CD14-positive monocyte (primary cell): Measurements from ENCODE around the gene CFAP92. TPM values are rescaled to one million over a fixed set of nuclear protein-coding genes. Genes with fewer than 3 reads are reported as not detected.

Experiments used
- DNase-seq, 3 donors: peaks; one replicate each; pipeline ENCODE4 v3.0.0-alpha.2; 2011 to 2022
- H2AFZ ChIP-seq: 2 replicates; pipeline ENCODE4 v1.6.0; 2012; ENCODE audit warnings: mild to moderate bottlenecking, low read depth, low read length, inconsistent platforms; ENCODE audit not compliant: insufficient read depth, poor library complexity, severe bottlenecking
- H3K27ac ChIP-seq, 2 donors: 1 replicate in 1 of 2; 2 replicates in 1 of 2; pipeline ENCODE4 v1.5.1; 2012 to 2013; ENCODE audit warnings: low read length in 2 of 2, control low read depth in 1 of 2, inconsistent platforms in 1 of 2, low read depth in 1 of 2, mild to moderate bottlenecking in 1 of 2
- H3K27me3 ChIP-seq, 2 donors: one replicate each; pipeline versions ENCODE4 v1.6.0 to v1.6.1; 2011 to 2013; ENCODE audit warnings: low read length in 2 of 2; ENCODE audit not compliant: control insufficient read depth in 2 of 2, insufficient read depth in 2 of 2
- H3K36me3 ChIP-seq, 2 donors: replicated peaks in 1 of 2; 1 replicate in 1 of 2; 2 replicates in 1 of 2; pipeline versions ENCODE4 v1.5.1 to v1.6.1; 2012 to 2013; ENCODE audit warnings: low read length in 2 of 2, control low read depth in 1 of 2, inconsistent platforms in 1 of 2, mild to moderate bottlenecking in 1 of 2; ENCODE audit not compliant: insufficient read depth in 2 of 2, control insufficient read depth in 1 of 2
- H3K4me1 ChIP-seq, 2 donors: 1 replicate in 1 of 2; 2 replicates in 1 of 2; pipeline versions ENCODE4 v1.5.1 to v1.6.1; 2012 to 2013; ENCODE audit warnings: low read length in 2 of 2, control low read depth in 1 of 2, inconsistent platforms in 1 of 2, mild to moderate bottlenecking in 1 of 2, moderate library complexity in 1 of 2; ENCODE audit not compliant: insufficient read depth in 2 of 2, control insufficient read depth in 1 of 2
- H3K4me2 ChIP-seq: replicated peaks from 2 replicates; pipeline ENCODE3; 2012; ENCODE audit warnings: low read length, moderate library complexity, mild to moderate bottlenecking; ENCODE audit not compliant: poor library complexity, severe bottlenecking; ENCODE audit errors: extremely low read depth
- H3K4me3 ChIP-seq, 3 experiments: fragments of 200-600 bp in 1 of 3; sonication (generic) in 1 of 3; replicated peaks in 1 of 3; 1 replicate in 2 of 3; 2 replicates in 1 of 3; pipeline ENCODE4 v1.5.1; 2011 to 2013; ENCODE audit warnings: low read length in 3 of 3, mild to moderate bottlenecking in 3 of 3, control low read depth in 2 of 3, low read depth in 2 of 3, inconsistent platforms in 1 of 3, moderate library complexity in 1 of 3
- H3K79me2 ChIP-seq: 2 replicates; pipeline ENCODE4 v1.6.0; 2012; ENCODE audit warnings: mild to moderate bottlenecking, control low read depth, inconsistent platforms, low read length, moderate library complexity; ENCODE audit not compliant: insufficient read depth
- H3K9ac ChIP-seq: 2 replicates; pipeline ENCODE4 v1.6.0; 2017; ENCODE audit warnings: low read length, mild to moderate bottlenecking; ENCODE audit not compliant: insufficient read depth, poor library complexity, severe bottlenecking
- H3K9me3 ChIP-seq, 2 donors: replicated peaks in 1 of 2; 1 replicate in 1 of 2; 2 replicates in 1 of 2; pipeline versions ENCODE4 v1.5.1 to v1.6.1; 2012 to 2013; ENCODE audit warnings: low read length in 2 of 2, control low read depth in 1 of 2; ENCODE audit not compliant: control insufficient read depth in 1 of 2, insufficient read depth in 1 of 2
- H4K20me1 ChIP-seq: 2 replicates; pipeline ENCODE4 v1.6.0; 2012; ENCODE audit warnings: mild to moderate bottlenecking, low read length, control low read depth, moderate library complexity; ENCODE audit not compliant: insufficient read depth
- H3K27ac Mint-ChIP-seq, 7 donors: one replicate each; pipeline ENCODE4 v1.8.0; 2020; ENCODE audit warnings: mild to moderate bottlenecking in 7 of 7, mixed read lengths in 7 of 7, moderate library complexity in 6 of 7, inconsistent platforms in 2 of 7
- H3K27me3 Mint-ChIP-seq, 3 donors: one replicate each; pipeline ENCODE4 v1.8.0; 2021 to 2022; ENCODE audit warnings: low read depth in 3 of 3, mild to moderate bottlenecking in 3 of 3, mixed read lengths in 3 of 3, moderate library complexity in 3 of 3, inconsistent platforms in 1 of 3
- H3K36me3 Mint-ChIP-seq, 2 donors: one replicate each; pipeline ENCODE4 v1.8.0; 2020; ENCODE audit warnings: mixed read lengths in 2 of 2, inconsistent platforms in 1 of 2, mild to moderate bottlenecking in 1 of 2
- H3K4me1 Mint-ChIP-seq: one replicate; pipeline ENCODE4 v1.8.0; 2020; ENCODE audit warnings: mild to moderate bottlenecking, mixed read lengths
- H3K4me3 Mint-ChIP-seq, 2 donors: one replicate each; pipeline ENCODE4 v1.8.0; 2020; ENCODE audit warnings: mild to moderate bottlenecking in 2 of 2, mixed read lengths in 2 of 2, moderate library complexity in 1 of 2
- H3K9me3 Mint-ChIP-seq, 7 donors: one replicate each; pipeline ENCODE4 v1.8.0; 2020 to 2022; ENCODE audit warnings: mixed read lengths in 7 of 7, mild to moderate bottlenecking in 6 of 7, moderate library complexity in 6 of 7, inconsistent platforms in 2 of 7
- WGBS: methylation state at CpG from one replicate; pipeline ENCODE4 v1.1.5; 2013; ENCODE audit warnings: missing lambda C conversion rate; ENCODE audit not compliant: insufficient coverage; 5-methylcytosine and 5-hydroxymethylcytosine counted together
- intact Hi-C, 2 donors: fragments of 100-400 bp; cut with micrococcal nuclease; formaldehyde crosslinking; loops; one replicate each; pipeline versions ENCODE4 v1.15.0 to v1.15.1; 2023
- polyA plus RNA-seq, 3 donors: library from polyadenylated mRNA; depleted of rRNA in 1 of 3; unstranded in 2 of 3; stranded (reverse) in 1 of 3; fragments of 300-500 nt in 2 of 3; fragments of >200 nt in 1 of 3; fragmentation: Illumina TruSeq in 2 of 3; gene quantifications; 1 replicate in 2 of 3; 2 replicates in 1 of 3; pipeline ENCODE4 v1.2.3, GENCODE V29; 2012 to 2021
- TF ChIP-seq, protein P1 (sequence below): fragments of 200-600 bp; IDR thresholded peaks from one replicate; pipeline ENCODE4 v1.8.0; 2022; ENCODE audit warnings: antibody characterized with exemption, mild to moderate bottlenecking

CFAP92 gene
- polyA plus RNA-seq, 3 donors: 0.12 to 0.50 (median 0.19) TPM

DNA sequence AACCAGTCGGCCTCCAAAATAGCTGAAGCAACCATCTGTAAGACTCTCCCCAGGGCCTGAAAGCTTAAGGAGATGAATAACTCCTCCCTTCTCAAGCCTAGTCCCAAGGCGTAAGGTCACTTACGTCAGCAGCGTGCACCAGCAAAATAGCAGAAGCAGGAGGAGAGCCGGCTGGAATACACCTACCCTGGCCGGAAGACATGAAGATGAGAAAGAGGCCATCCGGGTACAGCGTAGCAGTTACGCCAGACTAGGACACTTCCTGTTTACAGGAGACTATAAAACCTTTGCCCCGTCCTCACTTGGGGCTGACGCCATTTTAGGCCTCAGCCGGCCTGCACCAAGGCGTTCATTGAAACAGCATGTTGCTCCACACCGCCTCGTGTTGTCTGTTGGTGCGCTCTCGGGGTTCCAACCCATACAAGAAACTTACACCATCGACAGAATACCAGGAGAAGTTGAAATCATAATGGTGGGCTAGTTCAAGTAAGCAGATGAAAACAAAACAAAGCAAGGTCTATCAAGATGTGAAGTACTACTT, 2.5 kb downstream of the CFAP92 start:
- no peaks in the 10 kb centered on the region for H3K79me2 ChIP-seq
- H3K27me3 ChIP-seq: peaks cover 0 to 4% of the 10 kb centered on the region in 2 donors
- H3K27me3 Mint-ChIP-seq: peaks cover 0 to 10% (median 6%) of the 10 kb centered on the region in 3 donors
- peak overlapping the region; percentile 60 to 71 for H3K27ac ChIP-seq
- no peaks in the 10 kb centered on the region for H4K20me1 ChIP-seq
- WGBS: 45% methylated on average over 8 of the region's 18 CpGs
- H3K36me3 ChIP-seq: no peaks in the 10 kb centered on the region
- H3K4me3 Mint-ChIP-seq: peak overlapping the region in 1 of 2 donors; percentile 78
- peaks cover 28% of the 10 kb centered on the region for H3K4me1 Mint-ChIP-seq
- peaks cover 0 to 2% of the 10 kb centered on the region in 2 donors for H3K36me3 Mint-ChIP-seq
- intact Hi-C loops: no loop called here
- peaks cover 0 to 2% (median 0%) of the 10 kb centered on the region in 7 donors for H3K9me3 Mint-ChIP-seq
- no peak overlapping the region for H3K4me2 ChIP-seq
- peak overlapping the region; percentile 51 for H2AFZ ChIP-seq
- peak; percentile 87 to 92 (median 90) for DNase-seq
- TF ChIP-seq, protein P1, sequence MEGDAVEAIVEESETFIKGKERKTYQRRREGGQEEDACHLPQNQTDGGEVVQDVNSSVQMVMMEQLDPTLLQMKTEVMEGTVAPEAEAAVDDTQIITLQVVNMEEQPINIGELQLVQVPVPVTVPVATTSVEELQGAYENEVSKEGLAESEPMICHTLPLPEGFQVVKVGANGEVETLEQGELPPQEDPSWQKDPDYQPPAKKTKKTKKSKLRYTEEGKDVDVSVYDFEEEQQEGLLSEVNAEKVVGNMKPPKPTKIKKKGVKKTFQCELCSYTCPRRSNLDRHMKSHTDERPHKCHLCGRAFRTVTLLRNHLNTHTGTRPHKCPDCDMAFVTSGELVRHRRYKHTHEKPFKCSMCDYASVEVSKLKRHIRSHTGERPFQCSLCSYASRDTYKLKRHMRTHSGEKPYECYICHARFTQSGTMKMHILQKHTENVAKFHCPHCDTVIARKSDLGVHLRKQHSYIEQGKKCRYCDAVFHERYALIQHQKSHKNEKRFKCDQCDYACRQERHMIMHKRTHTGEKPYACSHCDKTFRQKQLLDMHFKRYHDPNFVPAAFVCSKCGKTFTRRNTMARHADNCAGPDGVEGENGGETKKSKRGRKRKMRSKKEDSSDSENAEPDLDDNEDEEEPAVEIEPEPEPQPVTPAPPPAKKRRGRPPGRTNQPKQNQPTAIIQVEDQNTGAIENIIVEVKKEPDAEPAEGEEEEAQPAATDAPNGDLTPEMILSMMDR: no peak
- no peaks in the 10 kb centered on the region for H3K9me3 ChIP-seq
- H3K4me1 ChIP-seq: peaks cover 27 to 30% of the 10 kb centered on the region in 2 donors
- H3K4me3 ChIP-seq: no peak overlapping the region
- H3K27ac Mint-ChIP-seq: peak overlapping the region; percentile 89 to 94 (median 93)
- no peak overlapping the region for H3K9ac ChIP-seq

DNA sequence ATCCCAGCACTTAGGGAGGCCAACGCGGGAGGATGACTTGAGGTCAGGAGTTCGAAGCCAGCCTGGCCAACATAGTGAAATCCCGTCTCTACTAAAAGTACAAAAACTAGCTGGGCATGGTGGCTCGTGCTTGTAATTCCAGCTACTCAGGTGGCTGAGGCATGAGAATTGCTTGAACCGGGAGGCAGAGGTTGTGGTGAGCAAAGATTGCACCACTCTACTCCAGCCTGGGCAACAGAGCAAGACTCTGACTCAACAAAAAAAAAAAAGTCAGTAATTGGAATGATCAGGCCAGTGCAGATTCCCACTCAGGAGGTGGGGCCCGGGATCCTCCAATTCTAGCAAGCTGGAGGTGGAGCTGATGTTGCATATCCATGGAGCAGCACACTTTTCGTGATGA, 5.6 kb downstream of the CFAP92 start:
- Histone ChIP-seq H3K4me2 (no peak overlapping the region), H3K4me1 (peaks cover 8 to 10% of the 10 kb centered on the region in 2 donors), H3K9ac (no peak overlapping the region), H3K4me3 (no peak overlapping the region), H2AFZ (no peak overlapping the region), H3K79me2 (no peaks in the 10 kb centered on the region), H3K9me3 (no peaks in the 10 kb centered on the region), H3K36me3 (no peaks in the 10 kb centered on the region), H3K27ac (no peak overlapping the region), H3K27me3 (peaks cover 0 to under 1% of the 10 kb centered on the region in 2 donors), H4K20me1 (no peaks in the 10 kb centered on the region)
- TF ChIP-seq, protein P1: no peak
- H3K36me3 Mint-ChIP-seq: peaks cover 0 to 2% of the 10 kb centered on the region in 2 donors
- no peak for DNase-seq
- no peak overlapping the region for H3K27ac Mint-ChIP-seq
- 93% methylated on average over 5 of the region's 8 CpGs for WGBS
- intact Hi-C loops: no loop called here
- H3K4me3 Mint-ChIP-seq: no peak overlapping the region
- H3K27me3 Mint-ChIP-seq: peaks cover 0 to 10% (median under 1%) of the 10 kb centered on the region in 3 donors
- peaks cover 9% of the 10 kb centered on the region for H3K4me1 Mint-ChIP-seq
- peaks cover 0 to 2% (median 0%) of the 10 kb centered on the region in 7 donors for H3K9me3 Mint-ChIP-seq
